Activated CD4-positive, CD25-positive, alpha-beta regulatory T cell treated with anti-CD3 and anti-CD28 coated beads, Interleukin-2, amount 50 U/mL, for 16 hours (primary cell): ENCODE measurements around the gene PAXX.

Experiments
- DNase-seq: peaks from one replicate; pipeline ENCODE4 v3.0.0-alpha.2; 2020; ENCODE audit warnings: low read depth, low spot score

The PAXX gene

DNA sequence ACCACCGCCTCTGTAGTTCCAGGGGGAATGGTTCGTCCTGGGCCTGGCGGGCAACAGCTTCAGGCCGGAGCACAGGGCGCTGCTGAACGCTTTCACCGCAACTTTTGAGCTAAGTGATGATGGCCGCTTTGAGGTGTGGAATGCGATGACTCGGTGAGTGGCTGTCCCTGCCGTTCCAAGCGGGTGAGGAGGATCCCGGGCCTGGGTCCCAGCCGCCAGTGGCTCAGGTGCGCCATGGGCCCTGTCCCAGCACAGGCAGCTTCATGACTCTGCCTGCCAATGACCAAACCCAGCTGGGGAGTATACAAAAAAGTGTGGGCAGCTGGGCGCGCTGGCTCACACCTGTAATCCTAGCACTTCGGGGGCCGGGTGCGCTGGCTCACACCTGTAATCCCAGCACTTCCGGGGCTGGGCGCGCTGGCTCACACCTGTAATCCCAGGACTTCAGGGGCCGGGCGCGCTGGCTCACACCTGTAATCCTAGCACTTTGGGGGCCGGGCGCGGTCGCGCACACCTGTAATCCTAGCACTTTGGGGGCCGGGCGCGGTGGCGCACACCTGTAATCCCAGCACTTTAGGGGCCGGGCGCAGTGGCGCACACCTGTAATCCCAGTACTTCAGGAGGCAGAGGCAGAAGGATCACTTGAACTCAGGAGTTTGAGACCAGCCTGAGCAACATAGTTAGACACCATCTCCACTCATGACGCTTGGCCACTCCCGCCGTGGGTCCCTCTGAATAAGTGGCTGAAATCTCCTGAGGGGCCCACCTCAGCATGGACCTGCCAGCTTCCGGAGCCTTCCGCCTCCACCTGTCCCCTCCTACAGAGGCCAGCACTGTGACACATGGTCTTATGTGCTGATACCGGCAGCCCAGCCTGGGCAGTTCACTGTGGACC is 39.1 kb upstream of the PAXX start:
- DNase-seq, result no peak

DNA sequence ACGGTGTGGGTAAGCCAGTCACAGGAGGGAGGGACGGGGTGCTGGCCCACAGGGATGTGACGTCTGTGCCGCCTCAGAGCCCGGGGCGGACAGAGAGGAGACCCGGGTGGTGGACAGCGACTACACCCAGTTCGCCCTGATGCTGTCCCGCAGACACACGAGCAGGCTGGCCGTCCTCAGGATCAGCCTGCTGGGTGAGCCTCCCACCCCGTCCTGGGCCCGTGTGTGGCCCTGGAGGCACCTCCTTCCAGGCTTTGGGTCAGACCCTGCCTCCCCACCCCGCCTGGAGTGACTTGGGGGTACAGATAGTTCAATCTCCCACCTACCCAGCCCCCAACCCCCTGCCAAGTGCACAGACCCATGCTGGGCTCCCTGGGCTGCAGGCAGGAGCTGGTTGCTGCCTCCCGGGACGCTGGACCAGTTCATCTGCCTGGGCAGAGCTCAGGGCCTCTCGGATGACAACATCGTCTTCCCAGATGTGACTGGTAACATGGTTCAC is 38.4 kb upstream of the PAXX start:
- DNase-seq, result no peak

DNA sequence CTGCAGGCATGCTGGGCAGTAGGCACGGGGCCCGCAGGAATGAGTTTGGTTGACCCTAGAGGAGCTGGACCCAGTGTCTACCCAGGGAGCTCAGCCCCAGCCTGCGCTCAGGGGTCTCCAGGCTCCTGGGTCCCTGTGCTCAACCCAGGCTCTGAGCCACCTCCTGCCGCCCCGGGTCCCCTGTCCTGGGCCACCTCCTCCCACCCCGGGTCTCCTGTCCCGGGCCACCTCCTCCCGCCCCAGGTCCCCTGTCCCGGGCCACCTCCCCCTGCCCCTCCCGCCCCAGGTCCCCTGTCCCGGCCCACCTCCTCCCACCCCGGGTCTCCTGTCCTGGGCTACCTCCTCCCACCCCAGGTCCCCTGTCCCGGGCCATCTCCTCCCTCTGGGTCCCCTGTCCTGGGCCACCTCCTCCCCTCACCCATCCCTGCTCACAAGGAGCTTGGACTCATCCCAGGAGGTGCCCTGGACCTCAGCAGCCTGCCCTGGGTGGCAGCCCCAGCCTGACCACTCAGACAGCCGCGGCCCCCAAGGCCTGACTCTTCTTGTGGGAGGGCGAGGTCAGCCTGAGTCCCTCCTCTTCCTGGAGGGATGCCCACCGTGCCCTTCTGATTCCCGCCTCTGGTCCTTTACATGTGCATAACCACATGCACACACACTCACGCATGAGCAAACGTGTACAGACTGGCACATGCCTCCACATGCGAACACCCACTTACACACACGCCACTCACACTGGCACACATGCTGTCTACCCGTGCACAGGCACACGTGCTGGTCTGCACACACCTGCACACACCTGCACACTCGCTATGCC is 37.7 kb upstream of the PAXX start:
- DNase-seq, result no peak

DNA sequence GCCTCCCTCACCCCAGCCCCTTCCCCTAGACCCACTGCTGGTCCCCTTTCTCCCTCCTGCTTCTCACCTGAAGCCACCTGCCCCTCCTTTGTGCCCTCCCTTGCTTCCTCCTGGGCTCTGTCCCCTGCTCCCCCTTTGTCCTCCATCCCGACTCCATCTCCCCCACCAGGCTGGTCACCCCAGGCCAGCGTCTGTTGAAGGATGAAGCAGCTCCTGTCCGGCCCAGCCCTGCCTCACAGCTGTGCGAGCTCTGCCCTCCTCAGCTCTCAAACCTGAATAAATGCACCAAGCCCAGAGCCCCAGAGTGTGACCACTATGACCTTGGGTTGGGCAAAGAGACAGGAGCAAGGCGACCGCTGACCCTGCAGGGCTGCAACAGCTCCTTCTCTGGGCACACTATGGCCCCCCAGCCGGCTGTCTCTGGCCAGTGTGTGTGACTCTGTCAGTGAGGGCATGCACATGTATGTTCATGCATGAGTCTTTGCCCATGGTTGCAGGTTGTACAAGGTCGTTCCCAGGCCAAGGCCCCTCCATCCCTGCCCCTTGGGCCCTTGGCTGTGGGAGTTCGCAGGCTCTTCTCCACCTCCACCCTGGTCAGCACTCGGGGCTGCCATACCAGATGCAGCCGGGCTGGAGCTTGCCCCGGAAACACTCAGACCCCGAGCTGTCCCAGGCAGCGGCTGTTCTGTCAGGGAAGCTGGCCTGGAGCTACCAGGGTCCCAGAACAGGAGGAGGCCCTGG is 36.9 kb upstream of the PAXX start:
- DNase-seq, result no peak

DNA sequence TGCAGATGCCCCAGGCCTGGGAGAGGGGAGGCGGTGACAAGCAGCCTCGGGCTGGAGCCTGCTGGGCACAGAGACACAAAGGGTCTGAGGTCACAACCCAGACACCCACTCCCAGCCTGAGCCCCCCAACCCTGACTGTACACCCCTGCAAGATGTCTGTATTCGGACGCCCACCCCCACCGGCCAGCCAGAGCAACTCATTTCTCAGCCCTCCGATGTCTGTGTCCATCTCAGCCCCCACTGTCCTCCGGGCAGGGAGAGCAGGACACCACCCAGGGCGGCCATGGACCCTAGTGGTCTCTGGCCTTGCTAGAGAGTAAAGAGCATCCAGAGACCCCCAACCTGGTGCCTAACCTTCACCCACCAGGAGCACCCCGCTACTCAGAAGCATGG is 36.3 kb upstream of the PAXX start:
- DNase-seq, result no peak

DNA sequence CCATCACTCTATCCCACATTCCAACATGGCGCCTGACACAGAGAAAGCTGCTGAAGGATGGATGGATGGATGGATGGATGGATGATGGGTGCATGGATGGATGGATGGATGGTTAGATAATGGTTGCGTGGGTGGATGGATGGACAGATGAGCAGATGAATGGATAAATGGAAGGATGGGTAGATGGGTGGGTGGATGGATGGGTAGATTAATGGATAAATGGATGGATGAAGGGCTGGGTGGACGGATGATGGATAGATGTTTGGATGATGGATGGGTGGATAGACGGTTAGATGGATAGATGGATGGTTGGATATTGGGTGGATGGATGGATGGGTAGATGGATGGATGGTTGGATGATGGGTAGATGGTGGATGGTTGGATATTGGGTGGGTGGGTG is 35.6 kb upstream of the PAXX start:
- no peak for DNase-seq

DNA sequence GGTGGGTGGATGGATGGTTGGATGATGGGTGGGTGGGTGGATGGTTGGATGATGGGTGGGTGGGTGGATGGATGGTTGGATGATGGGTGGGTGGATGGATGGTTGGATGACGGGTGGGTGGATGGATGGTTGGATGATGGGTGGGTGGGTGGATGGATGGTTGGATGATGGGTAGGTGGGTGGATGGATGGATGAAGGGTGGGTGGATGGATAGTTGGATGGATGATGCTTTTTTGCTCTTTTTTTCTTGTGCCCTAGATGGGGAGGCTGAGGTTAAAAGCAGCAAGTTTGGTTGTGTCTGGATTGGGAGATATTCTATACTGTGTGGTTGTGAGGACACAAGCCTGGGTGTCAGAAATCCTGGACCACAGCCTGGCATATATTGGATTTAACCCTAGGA is 34.8 kb upstream of the PAXX start:
- DNase-seq, result no peak

DNA sequence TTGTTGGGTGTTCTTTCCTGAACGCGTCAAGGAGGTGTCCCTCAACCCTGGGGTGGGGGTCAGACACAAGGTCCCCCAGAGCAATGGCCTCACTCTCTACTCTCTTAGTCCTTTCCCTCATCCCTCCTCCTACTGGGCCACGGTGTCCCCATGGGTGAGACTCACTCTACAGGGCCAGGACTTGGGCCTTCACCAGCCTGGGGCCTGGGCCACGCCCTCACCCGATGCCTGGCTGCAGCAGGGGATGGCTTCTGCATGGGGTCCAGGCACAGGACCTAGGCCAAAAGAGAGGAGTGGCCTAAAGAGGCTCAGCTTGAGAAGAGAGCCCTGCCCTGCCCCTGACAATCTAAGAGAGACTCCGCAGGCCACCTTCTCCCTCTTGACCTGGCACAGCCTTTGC is 34.3 kb upstream of the PAXX start:
- DNase-seq, result no peak

DNA sequence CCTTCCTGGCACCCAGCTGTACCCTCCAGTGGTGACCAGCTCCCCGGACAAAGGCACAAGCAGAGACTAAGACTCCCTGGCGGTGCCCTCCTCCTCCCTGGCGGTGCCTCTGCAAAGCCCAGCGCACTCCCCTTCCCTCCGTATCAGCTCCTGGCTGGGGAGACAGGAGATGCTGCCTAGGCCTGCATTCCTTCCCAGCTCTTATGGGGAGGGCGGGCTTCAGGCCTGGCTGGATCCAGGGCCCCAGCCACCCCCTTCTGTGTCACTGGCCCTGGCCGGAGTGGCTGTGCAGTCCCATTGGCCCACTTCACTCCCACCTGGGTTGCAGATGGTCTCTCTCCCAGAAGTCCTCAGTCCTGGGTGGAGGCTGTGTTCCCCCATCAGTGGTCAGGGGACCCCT is 33.7 kb upstream of the PAXX start:
- DNase-seq, result no peak

DNA sequence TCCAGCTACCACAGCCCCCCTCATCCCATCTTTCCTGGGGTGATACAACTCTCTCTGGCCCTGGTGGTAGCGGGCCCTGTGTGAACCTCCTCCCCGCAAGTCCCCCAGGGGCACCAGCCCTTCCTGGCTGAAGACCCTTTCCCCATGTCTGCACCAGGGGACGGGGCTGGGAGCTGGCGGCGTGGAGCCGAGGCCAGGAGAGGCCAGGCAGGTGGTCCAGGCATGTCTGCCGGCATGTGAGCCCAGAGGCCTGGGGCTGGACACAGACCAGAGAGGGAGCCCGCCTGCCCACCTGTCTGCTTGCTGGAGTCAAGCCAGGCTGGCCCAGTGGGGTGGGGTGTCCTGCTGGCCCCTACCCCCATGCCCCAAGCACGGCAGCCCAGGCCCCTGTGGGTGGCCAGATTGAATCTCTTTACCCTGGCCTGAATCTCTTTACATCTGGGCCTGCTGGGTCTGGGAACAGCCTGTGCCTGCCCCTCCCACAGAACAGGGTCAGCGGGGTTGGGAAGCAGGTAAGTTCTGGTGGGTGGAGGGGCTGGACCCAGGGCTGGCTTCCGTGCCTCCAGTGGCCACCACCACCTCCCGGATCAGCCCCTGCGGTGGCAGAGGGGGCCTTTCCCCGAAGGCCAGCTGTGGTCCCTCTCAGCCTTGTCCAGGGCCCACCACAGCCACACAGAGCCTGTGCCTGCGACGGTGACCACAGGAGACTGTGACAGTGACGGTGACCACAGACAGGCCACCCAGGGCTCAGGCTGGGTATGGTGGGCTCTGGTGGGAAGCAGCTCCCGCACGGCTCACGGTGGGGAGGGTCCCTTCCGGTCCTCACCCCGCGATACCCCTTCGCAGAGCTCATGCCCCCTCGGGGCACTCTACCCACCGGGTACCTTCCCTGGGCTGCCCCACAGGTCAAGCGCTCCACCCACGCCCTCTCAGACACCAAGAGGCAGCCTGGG is 33.0 kb upstream of the PAXX start:
- DNase-seq, result no peak

DNA sequence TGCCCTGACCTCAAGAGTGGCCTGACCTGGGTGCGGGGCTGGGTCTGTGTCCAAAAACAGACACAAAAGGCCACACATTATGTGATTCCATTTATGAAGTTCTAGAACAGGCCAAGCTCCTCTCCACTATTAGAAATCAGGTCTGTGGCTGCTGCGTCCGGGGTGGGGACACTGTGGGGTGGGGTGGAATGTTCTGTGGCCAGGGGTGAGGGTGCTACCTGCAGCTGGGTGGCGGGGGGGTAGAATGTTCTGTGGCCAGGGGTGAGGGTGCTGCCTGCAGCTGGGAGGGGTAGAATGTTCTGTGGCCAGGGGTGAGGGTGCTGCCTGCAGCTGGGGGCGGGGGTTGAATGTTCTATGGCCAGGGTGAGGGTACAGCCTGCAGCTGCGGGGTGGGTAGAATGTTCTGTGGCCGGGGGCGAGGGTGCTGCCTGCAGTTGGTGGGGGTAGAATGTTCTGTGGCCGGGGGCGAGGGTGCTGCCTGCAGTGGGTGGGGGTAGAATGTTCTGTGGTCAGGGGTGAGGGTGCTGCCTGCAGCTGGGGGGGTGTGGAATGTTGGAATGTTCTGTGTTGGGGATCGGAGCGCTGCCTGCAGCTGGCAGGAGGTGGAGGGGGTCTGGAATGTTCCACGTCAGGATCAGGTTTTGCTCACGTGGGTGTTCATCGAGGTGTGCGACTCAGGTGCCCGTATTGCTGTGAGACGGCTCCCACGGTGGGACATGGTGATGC is 31.8 kb upstream of the PAXX start:
- DNase-seq, result no peak

DNA sequence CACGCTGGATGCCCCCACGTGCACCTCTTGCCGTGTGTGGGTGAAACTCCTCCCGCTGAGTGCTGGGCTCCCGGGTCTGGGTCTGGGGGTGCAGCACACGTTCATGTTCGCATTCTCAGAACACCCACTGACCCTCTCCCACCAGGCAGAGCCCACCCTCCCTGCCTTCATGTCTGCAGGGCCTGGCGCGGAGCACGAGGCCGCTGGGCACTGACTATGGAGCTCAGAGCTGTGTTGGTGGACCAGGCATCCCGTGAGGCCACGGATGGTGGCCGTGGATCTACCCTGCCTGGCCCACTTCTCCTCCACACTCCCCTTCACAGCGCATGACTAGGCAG is 31.3 kb upstream of the PAXX start:
- no peak for DNase-seq

DNA sequence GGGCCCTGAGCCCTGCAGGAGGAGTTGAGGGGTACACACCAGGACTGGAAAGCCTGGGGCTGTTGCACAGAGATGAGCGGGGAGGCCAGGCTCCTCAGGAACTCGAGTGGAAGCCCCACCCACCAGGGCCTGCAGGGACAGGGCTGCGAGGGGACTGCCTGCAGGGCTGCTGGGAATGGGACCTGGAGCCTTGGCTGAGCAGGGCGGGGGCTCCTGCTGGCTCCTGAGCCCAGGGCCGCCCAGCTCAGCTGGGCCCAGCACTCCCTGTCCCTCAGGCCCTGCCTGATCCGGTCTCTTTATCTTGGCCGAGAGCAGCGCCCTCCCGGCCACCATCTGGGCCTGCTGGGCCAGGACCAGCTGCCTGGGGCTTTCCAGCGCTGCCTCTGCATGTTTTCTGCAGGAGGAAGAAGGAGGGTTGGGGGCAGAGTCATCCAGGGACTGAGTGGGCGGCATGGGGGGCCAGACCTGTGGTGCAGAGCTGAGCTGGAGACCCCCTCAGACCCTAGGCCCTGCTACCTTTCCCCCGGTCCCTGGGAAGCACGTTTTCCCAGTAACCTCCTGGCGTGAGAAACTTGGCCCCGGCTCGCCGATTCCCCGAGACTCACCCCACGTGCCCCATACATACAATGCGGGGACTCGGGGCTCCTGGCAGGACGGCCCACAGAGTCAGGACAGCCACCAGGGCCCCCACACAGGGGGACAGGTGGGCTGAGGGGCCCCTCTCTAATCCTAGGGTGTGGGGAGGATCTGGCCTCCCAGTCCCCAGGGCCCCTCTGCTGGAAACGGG is 30.8 kb upstream of the PAXX start:
- no peak for DNase-seq

DNA sequence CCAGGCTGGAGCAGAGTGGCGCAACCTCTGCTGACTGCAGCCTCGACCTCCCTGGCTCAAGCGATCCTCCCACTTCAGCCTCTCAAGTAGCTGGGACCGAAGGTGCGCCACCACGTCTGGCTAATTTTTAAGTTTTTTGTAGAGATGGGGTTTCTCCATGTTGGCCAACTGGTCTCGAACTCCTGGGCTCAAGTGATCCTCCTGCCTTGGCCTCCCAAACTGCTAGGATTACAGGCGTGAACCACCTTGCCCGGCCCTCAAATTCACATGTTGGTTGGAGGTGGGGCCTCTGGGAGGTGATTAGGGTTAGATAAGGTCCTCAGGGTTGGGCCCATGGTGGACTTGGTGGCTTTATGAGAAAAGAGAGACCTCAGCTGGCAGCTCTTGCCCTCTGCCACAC is 30.1 kb upstream of the PAXX start:
- DNase-seq, result no peak

DNA sequence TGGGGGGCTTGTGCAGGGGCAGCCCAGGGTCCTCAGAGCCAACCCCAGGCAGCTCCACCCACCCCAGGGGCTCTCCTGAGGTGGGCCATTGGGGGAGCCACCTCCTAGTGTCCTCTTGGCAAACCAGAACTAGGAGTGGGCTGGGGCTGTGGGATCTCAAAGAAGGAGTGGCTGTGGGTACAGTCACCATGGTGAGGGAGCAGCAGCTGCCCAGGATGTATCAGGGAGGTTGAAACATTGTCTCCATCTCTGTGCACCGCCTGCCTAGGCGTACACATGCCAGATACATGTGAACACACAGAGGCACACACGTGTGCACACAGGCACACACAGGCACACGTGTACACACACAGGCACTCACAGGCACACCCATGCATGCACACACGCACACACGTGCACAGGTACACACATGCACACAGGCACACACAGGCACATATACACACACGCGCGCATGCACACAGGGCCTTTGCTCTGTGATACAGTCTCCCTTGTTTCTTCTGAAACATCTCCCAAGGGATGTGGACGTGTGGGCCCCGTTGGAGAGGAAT is 29.4 kb upstream of the PAXX start:
- DNase-seq, result no peak

DNA sequence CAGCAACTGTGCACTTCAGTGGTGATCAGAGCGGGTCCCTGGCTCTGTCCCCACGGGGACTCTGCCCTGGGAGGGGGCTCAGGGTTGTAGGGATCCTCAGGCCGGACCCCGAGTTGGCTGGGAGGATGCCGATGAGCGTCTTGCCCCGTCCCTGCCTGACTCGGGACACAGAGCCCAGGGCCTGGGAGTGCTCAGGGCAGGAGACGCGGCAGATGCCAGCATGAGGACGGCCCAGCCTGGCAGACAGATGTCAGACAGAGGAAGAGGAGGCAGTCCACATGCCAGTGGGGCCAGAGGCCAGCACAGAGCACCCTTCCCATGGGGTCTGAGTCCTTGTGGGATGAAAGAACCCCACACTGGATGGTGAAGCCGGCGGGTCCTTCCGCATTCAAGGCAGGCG is 28.9 kb upstream of the PAXX start:
- no peak for DNase-seq

DNA sequence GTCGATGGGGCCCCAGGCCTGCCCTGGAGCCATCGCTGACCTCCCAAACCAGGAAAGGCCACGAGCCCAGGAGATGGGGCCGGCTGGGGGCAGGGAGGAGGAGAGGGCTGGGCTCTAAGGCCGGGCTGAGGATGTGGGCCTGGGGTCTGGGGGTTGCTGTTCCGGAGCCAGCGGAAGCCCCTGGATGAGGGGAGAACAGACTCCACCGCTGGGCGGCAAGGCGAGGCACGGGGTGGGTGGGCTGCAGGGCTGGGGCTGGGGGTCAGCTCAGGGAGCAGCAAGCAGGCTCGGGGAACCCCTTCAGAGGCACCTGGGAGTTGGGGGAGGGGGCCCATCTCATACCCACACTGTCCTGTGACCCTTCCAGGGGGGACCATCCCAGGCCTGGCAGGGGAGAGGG is 28.5 kb upstream of the PAXX start:
- DNase-seq, result no peak

DNA sequence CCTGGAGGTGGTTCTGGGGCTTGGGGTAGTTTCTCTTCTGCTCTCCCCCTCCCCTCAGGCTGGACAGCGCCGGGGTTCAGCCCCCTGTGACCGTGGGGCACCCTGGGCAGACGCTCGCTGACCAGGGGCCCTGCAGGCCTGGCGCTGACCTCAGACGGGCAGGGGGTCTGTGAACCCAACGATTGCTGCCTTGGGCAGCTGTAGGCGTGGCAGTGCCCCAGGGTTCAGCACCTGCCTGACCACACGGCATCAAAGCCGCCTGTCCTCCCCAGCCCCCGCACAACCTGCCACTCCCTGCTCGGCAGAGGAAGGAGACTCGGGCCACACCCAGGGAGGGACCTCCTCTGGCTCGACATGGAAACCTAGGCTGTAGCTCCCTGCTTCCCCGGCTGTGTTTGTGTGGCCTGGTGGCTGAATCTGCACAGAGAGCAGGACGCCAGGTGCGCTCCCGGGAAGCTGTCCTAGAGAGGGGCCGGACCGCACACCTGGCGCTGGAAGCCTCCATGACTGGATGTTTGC is 28.0 kb upstream of the PAXX start:
- no peak for DNase-seq

DNA sequence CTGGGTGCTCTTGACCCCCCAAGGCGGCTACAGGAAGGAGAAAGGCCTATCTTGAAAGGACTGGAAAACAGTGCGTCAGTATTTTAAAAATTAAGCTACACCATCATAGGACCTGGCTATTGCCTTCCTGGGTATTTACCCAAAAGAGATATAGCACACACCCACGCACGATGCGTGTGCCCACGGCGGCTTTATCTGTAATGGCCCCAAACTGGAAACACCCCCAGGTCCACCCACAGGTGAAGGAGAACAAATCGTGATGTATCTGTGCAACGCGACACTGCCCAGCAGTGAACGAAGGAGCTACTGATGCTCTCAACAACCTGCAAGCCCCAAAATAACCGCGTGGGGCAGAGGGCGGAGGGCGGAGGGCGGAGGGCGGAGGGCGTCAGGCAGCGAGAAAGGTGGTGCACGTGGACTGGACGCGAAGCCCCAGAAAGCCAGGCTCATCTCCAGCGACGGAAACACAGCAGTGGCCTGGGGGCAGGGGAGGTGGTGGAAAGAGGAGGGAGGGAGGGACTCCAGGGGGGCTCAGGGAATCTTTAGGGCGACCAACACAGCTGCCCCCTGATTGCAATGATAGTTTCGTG is 27.3 kb upstream of the PAXX start:
- no peak for DNase-seq
